Measurements from ENCODE around the gene CCDC80.
"Not testable (repeated sequence)": the region's sequence is repeated elsewhere in the genome, so short reads cannot be mapped to it uniquely, and the experiment has no call there.

The CCDC80 gene

GRCh38 chr3:112640930-112641801 lies at the start of gene CCDC80:
Gene CCDC80, minus strand, starts transcription at chr3:112641143. Its CDS starts 1,238 bp downstream, at chr3:112639905.
- no peak for DNase-seq

- no peak for DNase-seq
These were observed 49.0 kb upstream of the CCDC80 start for GRCh38 chr3:112689989-112690388.

DNA sequence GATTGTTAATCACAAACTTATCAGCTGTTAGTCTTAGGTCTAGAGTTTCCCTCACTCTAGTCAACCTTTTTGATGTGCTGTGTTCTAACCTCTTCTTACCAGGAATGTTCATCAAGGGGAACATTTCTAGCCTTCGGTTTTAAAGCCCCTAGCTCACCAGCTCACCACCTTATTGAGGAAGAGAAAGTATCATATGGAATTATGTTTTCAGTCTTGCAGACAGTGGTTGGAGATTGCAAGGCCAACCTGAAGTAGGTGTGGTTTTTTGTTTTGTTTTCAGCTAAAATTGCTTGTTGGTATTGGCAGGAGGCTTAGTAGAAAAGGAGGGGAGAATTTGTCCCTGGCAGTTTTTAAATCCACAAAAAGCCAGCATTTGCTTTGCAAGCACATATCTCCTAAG lies 48.4 kb upstream of the CCDC80 start:
- DNase-seq = no peak

DNA sequence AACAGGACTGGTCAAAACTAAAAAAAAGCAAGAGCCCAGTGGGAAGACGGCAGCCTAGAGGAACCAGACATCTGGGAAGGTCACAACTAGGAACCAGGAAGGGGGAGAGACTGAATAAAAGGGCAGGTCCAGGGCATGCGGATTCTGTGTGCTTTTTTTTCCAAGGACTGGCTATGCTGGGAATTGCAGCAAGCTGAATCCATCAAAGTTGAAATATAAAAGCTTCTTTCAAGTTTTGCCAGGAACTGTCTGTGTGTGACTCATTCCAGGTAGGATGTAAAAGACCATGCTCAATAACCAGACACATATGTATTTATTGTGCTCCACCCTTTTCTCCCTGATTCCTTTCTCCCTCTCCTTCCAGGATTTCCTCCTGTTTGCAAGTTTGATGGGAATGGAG lies 47.9 kb upstream of the CCDC80 start:
- DNase-seq = no peak

- DNase-seq = no peak
These were observed 47.3 kb upstream of the CCDC80 start for GRCh38 chr3:112688085-112688769.

- no peak for DNase-seq
These were observed 46.7 kb upstream of the CCDC80 start for GRCh38 chr3:112687616-112688015.

GRCh38 chr3:112687211-112687610 lies 46.3 kb upstream of the CCDC80 start:
- no peak for DNase-seq

- no peak for DNase-seq
These were observed 45.2 kb upstream of the CCDC80 start for GRCh38 chr3:112685956-112686799.

GRCh38 chr3:112685420-112685819 lies 44.5 kb upstream of the CCDC80 start:
- no peak for DNase-seq

DNA sequence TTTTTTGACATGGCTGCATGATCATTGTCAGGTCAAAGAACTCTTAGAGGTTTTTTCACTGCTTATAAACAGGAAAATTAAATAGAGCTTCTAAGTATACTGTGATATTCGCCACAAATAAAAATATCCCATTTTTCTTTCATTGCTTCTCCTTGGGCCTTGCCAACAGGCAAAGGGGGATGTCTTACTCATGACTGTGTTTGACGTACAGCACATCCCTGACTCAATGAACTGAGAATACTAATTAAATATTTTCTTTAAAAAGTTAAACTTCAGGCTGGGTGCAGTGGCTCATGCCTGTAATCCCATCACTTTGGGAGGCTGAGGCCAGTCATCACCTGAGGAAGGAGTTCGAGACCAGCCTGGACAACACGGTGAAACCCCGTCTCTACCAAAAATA lies 41.4 kb upstream of the CCDC80 start:
- DNase-seq = no peak

DNA sequence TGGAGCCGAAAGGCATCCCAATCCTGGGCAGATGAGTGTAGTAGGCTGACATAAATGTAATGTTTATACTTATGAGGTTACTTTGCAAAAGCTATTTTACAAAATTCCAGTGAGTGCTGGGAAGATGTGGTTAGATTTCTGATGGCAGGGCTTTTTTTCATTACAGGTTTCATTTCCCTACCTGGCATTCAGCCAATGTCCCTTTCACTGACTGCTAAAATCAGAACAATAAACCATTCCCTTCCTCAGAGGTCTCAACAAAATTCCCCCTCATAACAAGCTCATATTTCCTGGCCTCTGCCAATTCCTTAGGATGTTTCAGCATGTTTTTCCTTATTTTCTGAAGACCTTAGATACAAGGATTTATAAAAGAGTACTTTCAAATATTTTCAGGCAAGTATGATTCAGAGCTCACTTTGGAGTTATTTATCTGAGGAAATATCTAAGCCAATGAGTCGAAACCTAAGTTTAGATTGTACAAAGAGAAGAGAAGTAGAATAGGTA lies 40.9 kb upstream of the CCDC80 start:
- DNase-seq = no peak

GRCh38 chr3:112676659-112677234 lies 35.8 kb upstream of the CCDC80 start:
- DNase-seq = peak; percentile 67 to 77

- no peak for DNase-seq
These were observed 35.1 kb upstream of the CCDC80 start for GRCh38 chr3:112675943-112676535.

DNA sequence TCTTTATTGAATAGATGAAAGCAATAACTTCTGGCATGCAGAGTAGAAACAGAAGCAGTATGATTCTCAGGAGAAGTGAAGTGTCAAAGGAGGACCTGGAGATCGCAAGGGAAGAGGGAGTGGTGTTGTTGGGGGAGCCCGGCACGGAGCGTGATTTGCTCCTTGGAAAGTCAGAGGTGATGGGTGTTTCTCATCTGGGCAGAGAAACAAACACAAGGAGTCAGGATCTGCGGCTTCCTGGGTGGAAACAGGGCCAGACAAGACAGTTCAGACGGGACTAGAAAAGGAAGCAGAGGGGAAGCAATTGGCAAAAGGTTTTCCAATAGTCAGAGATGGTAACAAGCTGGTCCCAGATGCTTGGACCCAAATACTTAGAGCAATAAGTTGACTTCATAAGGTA lies 34.4 kb upstream of the CCDC80 start:
- no peak for DNase-seq

DNA sequence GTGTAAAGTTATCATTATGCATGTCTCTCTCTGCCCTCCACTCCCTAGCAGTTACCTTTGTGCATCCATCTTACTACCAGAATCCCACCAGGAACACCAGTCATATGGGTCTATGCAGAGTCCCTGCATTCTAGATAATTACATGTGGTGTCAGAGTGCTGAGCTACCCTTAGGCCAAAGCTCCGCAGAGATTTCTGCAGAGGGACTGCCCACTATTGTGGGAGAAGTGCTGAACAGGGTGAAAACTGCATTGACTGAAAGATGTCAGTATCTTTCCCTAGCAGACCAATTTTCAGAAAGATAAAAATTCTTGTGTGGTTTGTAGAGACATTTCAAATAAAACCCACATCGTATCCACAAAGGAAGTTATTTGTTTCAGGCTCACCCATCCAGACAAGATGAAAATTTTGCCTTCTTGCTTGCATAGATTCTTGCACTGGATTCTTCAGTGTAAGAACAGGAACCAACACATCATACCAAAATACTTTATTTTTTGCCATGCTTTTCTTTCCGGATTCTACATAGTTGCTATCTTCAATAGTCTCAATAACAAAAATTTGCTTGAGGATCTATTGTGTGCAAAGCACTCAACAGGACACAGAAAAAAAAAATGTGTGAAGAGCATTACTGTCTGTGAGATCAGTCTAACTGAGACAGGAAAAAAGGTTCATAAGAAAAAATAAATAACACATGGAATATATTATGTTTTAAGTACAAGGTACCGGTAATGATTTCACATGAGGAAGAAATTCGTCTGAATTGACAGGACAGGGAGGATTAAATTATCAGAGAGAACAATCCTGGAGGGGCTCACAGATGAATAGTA lies 32.0 kb upstream of the CCDC80 start:
- DNase-seq = no peak

GRCh38 chr3:112671930-112672715 lies 31.2 kb upstream of the CCDC80 start:
- DNase-seq = peak in 1 of 2 donors; percentile 43

DNA sequence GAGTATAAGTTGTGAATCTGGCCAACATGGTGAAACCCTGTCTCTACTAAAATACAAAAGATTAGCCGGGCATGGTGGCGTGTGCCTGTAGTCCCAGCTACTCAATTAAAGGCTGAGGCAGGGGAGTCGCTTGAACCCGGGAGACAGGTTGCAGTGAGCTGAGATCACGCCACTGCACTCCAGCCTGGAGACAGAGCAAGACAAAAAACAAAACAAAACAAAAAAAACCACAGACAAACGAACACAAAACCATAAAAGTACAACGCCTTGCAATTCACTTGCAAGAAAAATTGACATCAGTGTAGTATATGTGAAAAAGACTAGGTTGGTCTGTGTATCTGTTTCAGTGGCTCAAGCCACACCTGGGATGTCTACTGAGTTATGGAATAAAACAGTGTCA lies 29.9 kb upstream of the CCDC80 start:
- DNase-seq = no peak

DNA sequence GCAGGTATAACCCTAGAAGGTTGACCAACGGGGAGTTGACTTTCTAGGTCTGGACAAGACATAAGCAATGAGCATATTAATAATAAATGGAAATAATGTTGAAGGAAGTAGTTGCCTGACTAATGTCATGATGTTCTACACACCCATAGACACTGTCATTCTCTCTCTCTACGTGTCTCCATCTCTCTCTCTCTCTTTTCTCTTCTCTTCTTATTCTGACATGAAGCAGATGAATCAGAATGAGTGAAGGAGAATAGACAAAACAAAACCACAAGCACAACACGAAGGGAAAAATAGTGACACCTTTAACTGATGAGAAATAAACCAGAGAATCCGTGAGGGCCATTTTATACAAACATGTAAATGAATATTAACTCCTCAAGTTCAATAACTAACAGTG lies 26.7 kb upstream of the CCDC80 start:
- DNase-seq = no peak

- DNase-seq = not testable (repeated sequence)
These were observed 24.1 kb upstream of the CCDC80 start for GRCh38 chr3:112665009-112665408.

DNA sequence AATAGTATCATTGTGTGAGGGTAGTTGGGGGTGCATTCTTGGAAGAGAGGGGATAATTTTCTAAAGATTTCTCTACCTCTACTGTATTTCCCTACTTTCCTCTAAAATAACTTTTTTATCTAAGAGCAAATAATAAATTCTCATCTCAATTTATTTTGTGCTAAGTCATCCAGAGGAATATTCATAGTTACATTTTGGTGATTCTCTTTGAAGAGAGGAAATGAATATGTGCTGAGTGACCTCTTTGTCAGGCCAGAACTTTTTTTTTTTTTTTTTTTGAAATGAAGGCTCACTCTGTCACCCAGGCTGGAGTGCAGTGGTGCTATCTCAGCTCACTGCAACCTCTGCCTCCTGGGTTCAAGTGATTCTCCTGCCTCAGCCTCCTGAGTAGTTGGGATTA lies 15.1 kb upstream of the CCDC80 start:
- DNase-seq = no peak

- DNase-seq = no peak
These were observed 14.0 kb upstream of the CCDC80 start for GRCh38 chr3:112654979-112655378.
